ENCODE results near the gene MSMB. TPM values are rescaled to one million over a fixed set of nuclear protein-coding genes. Genes with fewer than 3 reads are reported as not detected.
"Not testable (repeated sequence)": the region's sequence is repeated elsewhere in the genome, so short reads cannot be mapped to it uniquely, and the experiment has no call there.

Gene MSMB
- 5.6 and 7.7 TPM in 2 replicates for total RNA-seq (ENCODE audit: low replicate concordance)
- long read RNA-seq, partial matches to known transcripts, result 0 of 1 reads
- long read RNA-seq, other reads (novel, unspliced or antisense), result 0 of 1 reads

- H3K4me3 Mint-ChIP-seq, result no peak within 1 kb of the TSS
- H3K27ac Mint-ChIP-seq, result no peak within 1 kb of the TSS
- no peaks in the 10 kb centered on the region for H3K4me1 Mint-ChIP-seq (ENCODE audit: unreplicated experiment)
- H3K9me3 Mint-ChIP-seq, result no peaks in the 10 kb centered on the region
- no peaks in the 10 kb centered on the region for H3K36me3 Mint-ChIP-seq
- TF ChIP-seq CTCF (conservative IDR thresholded peaks at IDR 0.05), result no peak
- peaks cover 9% of the 10 kb centered on the region for H3K27me3 Mint-ChIP-seq
- DNase-seq (ENCODE audit: extremely low spot score, unreplicated experiment), result no peak
Observed at GRCh38 chr10:46046261-46046660, at the start of gene MSMB. MSMB (minus strand) TSS chr10:46046269; CDS start chr10:46046237, 32 bp downstream.

- no peak for DNase-seq (ENCODE audit: extremely low spot score, unreplicated experiment)
- no peaks in the 10 kb centered on the region for H3K9me3 Mint-ChIP-seq
- no peaks in the 10 kb centered on the region for H3K36me3 Mint-ChIP-seq
- H3K4me1 Mint-ChIP-seq (ENCODE audit: unreplicated experiment), result peaks cover 16% of the 10 kb centered on the region
- H3K4me3 Mint-ChIP-seq, result no peak overlapping the region
- H3K27ac Mint-ChIP-seq, result peak overlapping the region; percentile 59
- peaks cover 2% of the 10 kb centered on the region for H3K27me3 Mint-ChIP-seq
- no peak for TF ChIP-seq CTCF (conservative IDR thresholded peaks at IDR 0.05)
Observed at GRCh38 chr10:46094931-46095750, 49.1 kb upstream of the MSMB start.

GRCh38 chr10:46094197-46094500, 48.1 kb upstream of the MSMB start:
- TF ChIP-seq CTCF (conservative IDR thresholded peaks at IDR 0.05), result no peak
- DNase-seq (ENCODE audit: extremely low spot score, unreplicated experiment), result no peak
- Mint-ChIP-seq H3K4me1 (ENCODE audit: unreplicated experiment) (peaks cover 16% of the 10 kb centered on the region), H3K27ac (no peak overlapping the region), H3K27me3 (no peaks in the 10 kb centered on the region), H3K4me3 (no peak overlapping the region), H3K9me3 (no peaks in the 10 kb centered on the region), H3K36me3 (no peaks in the 10 kb centered on the region)

- not testable (repeated sequence) for H3K4me3 Mint-ChIP-seq; DNase-seq (ENCODE audit: extremely low spot score, unreplicated experiment); H3K27me3 Mint-ChIP-seq; H3K27ac Mint-ChIP-seq; H3K36me3 Mint-ChIP-seq; H3K9me3 Mint-ChIP-seq
- peaks cover 16% of the 10 kb centered on the region for H3K4me1 Mint-ChIP-seq (ENCODE audit: unreplicated experiment)
Observed at GRCh38 chr10:46093316-46094196, 47.5 kb upstream of the MSMB start.

GRCh38 chr10:46092524-46093081, 46.5 kb upstream of the MSMB start:
- H3K27ac Mint-ChIP-seq, result no peak overlapping the region

More at GRCh38 chr10:46092524-46093081, 46.5 kb upstream of the MSMB start:
- Mint-ChIP-seq H3K9me3 (no peaks in the 10 kb centered on the region), H3K4me3 (no peak overlapping the region), H3K27me3 (no peaks in the 10 kb centered on the region), H3K4me1 (ENCODE audit: unreplicated experiment) (peaks cover 16% of the 10 kb centered on the region), H3K36me3 (no peaks in the 10 kb centered on the region)
- no peak for TF ChIP-seq CTCF (conservative IDR thresholded peaks at IDR 0.05)
- no peak for DNase-seq (ENCODE audit: extremely low spot score, unreplicated experiment)

All from type B pancreatic cell (in vitro differentiated cells).